ENCODE measurements around the gene NPHP4.
"Not testable (repeated sequence)": the region's sequence is repeated elsewhere in the genome, so short reads cannot be mapped to it uniquely, and the experiment has no call there.

Gene NPHP4

DNA sequence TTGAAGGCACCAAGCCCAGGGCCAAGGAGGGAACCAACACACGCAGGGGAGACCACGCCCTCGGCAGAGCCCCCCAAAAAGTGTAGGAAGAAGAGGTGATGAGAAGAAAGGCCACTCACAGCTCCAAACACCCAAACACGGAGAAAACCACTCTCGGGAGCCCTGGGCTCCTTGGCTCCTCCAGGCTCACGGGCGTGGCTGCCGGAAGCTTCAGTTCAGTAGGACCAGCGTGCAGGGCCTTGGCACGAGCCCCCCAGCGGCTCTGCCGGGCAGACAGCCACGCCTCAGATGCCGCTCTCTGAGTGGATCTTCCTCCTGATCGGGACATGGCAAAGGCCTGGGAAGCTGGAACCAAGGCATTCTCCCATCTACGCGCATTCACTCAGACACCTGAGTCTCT, 94.0 kb downstream of the NPHP4 start:
- Mint-ChIP-seq H3K9me3 (no peaks in the 10 kb centered on the region), H3K27ac (no peak overlapping the region), H3K4me1 (ENCODE audit: low read depth) (peaks cover 5% of the 10 kb centered on the region), H3K36me3 (ENCODE audit: low read depth) (peaks cover 5% of the 10 kb centered on the region), H3K4me3 (no peak overlapping the region), H3K27me3 (ENCODE audit: low read depth) (no peaks in the 10 kb centered on the region)

GRCh38 chr1:5896706-5897660, 95.2 kb downstream of the NPHP4 start:
- Mint-ChIP-seq H3K4me3 (no peak overlapping the region), H3K4me1 (ENCODE audit: low read depth) (no peaks in the 10 kb centered on the region), H3K27ac (no peak overlapping the region), H3K9me3 (no peaks in the 10 kb centered on the region), H3K27me3 (ENCODE audit: low read depth) (no peaks in the 10 kb centered on the region), H3K36me3 (ENCODE audit: low read depth) (peaks cover 5% of the 10 kb centered on the region)

- Mint-ChIP-seq H3K27ac (no peak overlapping the region), H3K9me3 (no peaks in the 10 kb centered on the region), H3K4me3 (no peak overlapping the region), H3K4me1 (ENCODE audit: low read depth) (no peaks in the 10 kb centered on the region), H3K36me3 (ENCODE audit: low read depth) (peaks cover 3% of the 10 kb centered on the region), H3K27me3 (ENCODE audit: low read depth) (no peaks in the 10 kb centered on the region)
These were observed 96.5 kb downstream of the NPHP4 start for GRCh38 chr1:5895446-5896406.

DNA sequence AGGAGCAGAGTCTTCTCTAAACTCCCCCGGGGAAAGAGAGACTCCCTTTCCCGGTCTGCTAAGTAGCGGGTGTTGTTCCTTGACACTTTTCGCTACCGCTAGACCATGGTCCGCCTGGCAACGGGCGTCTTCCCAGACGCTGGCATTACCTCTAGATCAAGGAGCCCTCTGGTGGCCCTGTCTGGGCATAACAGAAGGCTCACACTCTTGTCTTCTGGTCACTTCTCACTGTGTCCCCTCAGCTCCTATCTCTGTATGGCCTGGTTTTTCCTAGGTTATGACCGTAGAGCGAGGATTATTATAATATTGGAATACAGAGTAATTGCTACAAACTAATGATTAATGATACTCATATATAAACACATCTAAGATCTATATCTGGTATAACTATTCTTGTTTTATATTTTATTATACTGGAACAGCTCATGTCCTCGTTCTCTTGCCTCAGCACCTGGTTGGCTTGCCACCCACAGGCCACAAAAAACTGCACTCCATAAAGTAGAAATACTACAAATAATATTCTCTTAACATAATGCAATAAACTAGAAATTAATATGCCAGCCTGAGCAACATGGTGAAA, 98.4 kb downstream of the NPHP4 start:
- not testable (repeated sequence) for H3K36me3 Mint-ChIP-seq (ENCODE audit: low read depth); H3K27me3 Mint-ChIP-seq (ENCODE audit: low read depth); H3K27ac Mint-ChIP-seq; H3K9me3 Mint-ChIP-seq; H3K4me1 Mint-ChIP-seq (ENCODE audit: low read depth); H3K4me3 Mint-ChIP-seq

GRCh38 chr1:5892329-5892728, 99.9 kb downstream of the NPHP4 start:
- H3K27ac Mint-ChIP-seq: no peak overlapping the region
- no peaks in the 10 kb centered on the region for H3K36me3 Mint-ChIP-seq (ENCODE audit: low read depth)
- no peaks in the 10 kb centered on the region for H3K9me3 Mint-ChIP-seq
- no peak overlapping the region for H3K4me3 Mint-ChIP-seq
- no peaks in the 10 kb centered on the region for H3K4me1 Mint-ChIP-seq (ENCODE audit: low read depth)
- no peaks in the 10 kb centered on the region for H3K27me3 Mint-ChIP-seq (ENCODE audit: low read depth)

DNA sequence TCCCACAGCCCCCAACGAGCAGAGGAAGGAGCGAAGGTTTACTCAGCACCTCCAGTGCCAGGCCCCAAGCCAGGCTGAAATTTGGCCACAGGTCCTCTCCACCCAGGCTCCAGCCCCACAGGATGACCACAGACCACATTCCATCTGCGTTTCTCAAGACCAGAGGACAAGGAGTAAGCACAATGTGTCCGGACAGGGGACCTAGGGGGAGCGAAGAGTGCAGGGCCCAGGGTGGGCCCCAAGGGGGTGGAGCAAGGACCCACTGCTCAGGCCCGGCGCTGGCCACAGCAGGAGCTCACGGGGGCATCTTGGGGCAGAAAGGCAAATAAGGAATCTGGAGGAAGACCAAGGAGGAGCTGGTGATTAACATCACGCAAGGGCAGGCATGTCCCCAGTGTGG, 100.5 kb downstream of the NPHP4 start:
- H3K27ac Mint-ChIP-seq: no peak overlapping the region
- no peaks in the 10 kb centered on the region for H3K27me3 Mint-ChIP-seq (ENCODE audit: low read depth)
- no peaks in the 10 kb centered on the region for H3K4me1 Mint-ChIP-seq (ENCODE audit: low read depth)
- H3K4me3 Mint-ChIP-seq: no peak overlapping the region
- H3K36me3 Mint-ChIP-seq (ENCODE audit: low read depth): no peaks in the 10 kb centered on the region
- no peaks in the 10 kb centered on the region for H3K9me3 Mint-ChIP-seq

DNA sequence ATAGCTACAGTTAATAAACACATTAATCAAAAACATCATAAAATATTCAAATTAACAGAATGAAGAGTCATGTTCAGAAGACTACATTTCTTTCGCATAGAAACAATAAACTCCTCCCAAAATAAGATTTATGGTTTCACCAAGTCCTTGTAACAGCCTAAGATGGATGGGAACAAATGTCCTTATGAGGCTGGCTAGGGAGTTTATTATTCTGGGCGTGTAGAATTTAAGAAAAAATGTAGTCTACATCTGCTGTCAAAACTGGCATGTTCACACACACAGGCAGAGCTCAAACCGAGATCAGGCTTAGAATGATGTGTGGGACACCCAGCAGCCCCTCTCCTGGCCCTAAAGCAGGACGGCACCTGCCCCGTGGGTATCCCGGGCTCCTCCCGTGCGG, 101.1 kb downstream of the NPHP4 start:
- Mint-ChIP-seq H3K27me3 (ENCODE audit: low read depth) (no peaks in the 10 kb centered on the region), H3K4me3 (no peak overlapping the region), H3K4me1 (ENCODE audit: low read depth) (no peaks in the 10 kb centered on the region), H3K36me3 (ENCODE audit: low read depth) (no peaks in the 10 kb centered on the region), H3K9me3 (no peaks in the 10 kb centered on the region), H3K27ac (no peak overlapping the region)

DNA sequence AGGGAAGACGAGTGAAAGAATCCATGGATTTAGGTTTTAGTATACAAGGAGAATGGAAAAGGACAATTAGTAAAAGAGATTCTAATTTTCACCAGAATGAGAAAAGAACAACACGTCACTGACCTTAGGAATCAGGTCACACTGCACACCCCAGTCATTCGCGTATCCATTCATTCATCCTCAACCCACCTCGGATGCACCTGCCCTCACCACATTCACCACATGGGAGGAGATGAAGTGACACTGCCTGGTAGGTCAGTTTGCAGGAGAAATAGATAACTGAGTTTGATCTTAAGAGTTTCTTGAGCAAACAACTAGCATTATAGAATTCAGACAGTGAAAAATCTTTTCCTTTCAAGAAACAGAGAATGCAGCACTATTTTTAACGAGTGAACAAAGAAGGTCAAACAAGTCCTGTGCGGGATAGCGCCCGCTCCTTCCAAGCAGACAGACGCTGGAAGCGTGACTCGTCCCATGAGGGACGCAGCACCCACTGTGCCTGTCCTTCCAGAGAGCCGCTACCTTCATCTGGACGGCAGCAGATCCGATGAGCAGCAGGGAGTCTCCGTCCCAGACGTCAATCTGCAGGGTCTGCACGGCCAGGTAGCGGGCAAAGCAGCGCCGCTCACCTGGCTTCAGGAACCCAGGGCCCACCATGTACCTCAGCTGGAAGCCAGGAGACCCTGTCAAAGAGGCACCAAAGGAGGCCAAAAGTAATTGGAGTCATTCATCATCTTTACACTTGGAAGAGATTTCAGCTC, 101.7 kb downstream of the NPHP4 start:
- H3K4me1 Mint-ChIP-seq (ENCODE audit: low read depth): no peaks in the 10 kb centered on the region
- no peak overlapping the region for H3K4me3 Mint-ChIP-seq
- no peaks in the 10 kb centered on the region for H3K27me3 Mint-ChIP-seq (ENCODE audit: low read depth)
- H3K36me3 Mint-ChIP-seq (ENCODE audit: low read depth): no peaks in the 10 kb centered on the region
- no peaks in the 10 kb centered on the region for H3K9me3 Mint-ChIP-seq
- no peak overlapping the region for H3K27ac Mint-ChIP-seq

- H3K27ac Mint-ChIP-seq: no peak overlapping the region
- H3K9me3 Mint-ChIP-seq: no peaks in the 10 kb centered on the region
- H3K4me3 Mint-ChIP-seq: no peak overlapping the region
- H3K4me1 Mint-ChIP-seq (ENCODE audit: low read depth): no peaks in the 10 kb centered on the region
- no peaks in the 10 kb centered on the region for H3K27me3 Mint-ChIP-seq (ENCODE audit: low read depth)
- H3K36me3 Mint-ChIP-seq (ENCODE audit: low read depth): no peaks in the 10 kb centered on the region
These were observed 102.3 kb downstream of the NPHP4 start for GRCh38 chr1:5889901-5890300.

GRCh38 chr1:5889462-5889861, 102.8 kb downstream of the NPHP4 start:
- Mint-ChIP-seq H3K4me3 (no peak overlapping the region), H3K9me3 (no peaks in the 10 kb centered on the region), H3K27ac (no peak overlapping the region), H3K36me3 (ENCODE audit: low read depth) (no peaks in the 10 kb centered on the region), H3K27me3 (ENCODE audit: low read depth) (no peaks in the 10 kb centered on the region), H3K4me1 (ENCODE audit: low read depth) (no peaks in the 10 kb centered on the region)

DNA sequence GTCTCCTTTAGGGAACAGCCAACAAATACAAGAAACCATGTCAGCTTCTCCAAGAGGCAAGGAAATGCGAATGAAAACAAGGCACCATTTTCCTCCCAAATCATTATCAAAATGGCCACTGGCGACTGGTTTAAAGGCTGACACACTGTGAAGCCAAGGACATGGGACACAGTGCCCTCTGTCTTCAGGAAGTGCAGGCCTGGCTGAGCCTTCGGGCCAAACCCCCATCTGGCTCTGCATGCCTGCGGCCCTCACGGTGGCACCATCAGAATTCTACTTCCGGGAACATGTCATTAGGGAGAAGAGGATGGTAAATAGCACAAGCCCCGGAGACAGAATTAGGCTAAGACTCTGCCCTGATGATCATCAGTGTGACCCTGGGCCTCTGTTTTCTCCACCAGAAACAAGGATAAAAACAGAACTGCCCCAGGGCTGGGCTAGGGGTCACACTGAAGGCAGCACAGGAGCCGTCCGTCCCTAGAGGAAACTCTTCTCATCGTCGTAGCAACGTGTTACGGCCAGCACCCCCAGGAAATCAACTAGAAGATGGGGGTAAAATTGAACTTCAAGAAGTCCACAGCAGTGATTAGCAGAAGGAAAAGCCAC, 103.5 kb downstream of the NPHP4 start:
- H3K36me3 Mint-ChIP-seq (ENCODE audit: low read depth): no peaks in the 10 kb centered on the region
- H3K27ac Mint-ChIP-seq: no peak overlapping the region
- no peaks in the 10 kb centered on the region for H3K27me3 Mint-ChIP-seq (ENCODE audit: low read depth)
- H3K9me3 Mint-ChIP-seq: no peaks in the 10 kb centered on the region
- no peaks in the 10 kb centered on the region for H3K4me1 Mint-ChIP-seq (ENCODE audit: low read depth)
- H3K4me3 Mint-ChIP-seq: no peak overlapping the region

- no peak overlapping the region for H3K27ac Mint-ChIP-seq
- H3K9me3 Mint-ChIP-seq: no peaks in the 10 kb centered on the region
- H3K27me3 Mint-ChIP-seq (ENCODE audit: low read depth): no peaks in the 10 kb centered on the region
- H3K4me3 Mint-ChIP-seq: no peak overlapping the region
- H3K4me1 Mint-ChIP-seq (ENCODE audit: low read depth): no peaks in the 10 kb centered on the region
- no peaks in the 10 kb centered on the region for H3K36me3 Mint-ChIP-seq (ENCODE audit: low read depth)
These were observed 104.3 kb downstream of the NPHP4 start for GRCh38 chr1:5887971-5888361.

DNA sequence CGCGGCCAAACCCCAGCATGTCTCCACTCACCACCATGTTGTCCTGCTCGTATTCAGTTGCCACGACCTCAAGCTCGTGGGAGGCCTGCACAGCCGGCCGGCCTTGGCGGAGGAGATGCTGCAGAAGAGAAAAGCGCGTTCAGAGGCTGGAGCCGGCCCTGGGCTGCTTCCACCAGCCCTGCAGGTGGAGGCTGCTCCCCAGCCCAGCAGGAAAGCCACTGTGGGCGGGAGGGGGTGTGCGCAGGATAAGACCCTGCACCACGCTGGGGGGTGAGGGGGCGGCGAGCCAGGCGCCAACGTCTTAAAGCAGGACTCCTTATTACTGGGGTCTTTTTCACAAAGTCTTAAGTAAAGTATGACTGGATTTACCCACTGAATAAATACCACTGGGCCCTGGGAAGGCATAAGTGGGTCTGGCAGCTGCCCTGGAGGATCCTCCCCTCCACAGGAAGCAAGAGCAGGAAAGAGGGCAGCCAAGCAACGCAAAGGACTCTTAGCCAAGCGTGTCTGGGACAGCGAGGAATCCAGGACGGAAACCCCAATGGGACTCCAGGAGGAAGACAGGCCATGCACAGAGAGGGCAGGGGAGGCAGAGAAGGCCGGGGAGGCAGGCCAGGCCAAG, 104.8 kb downstream of the NPHP4 start:
- H3K36me3 Mint-ChIP-seq (ENCODE audit: low read depth): no peaks in the 10 kb centered on the region
- H3K27ac Mint-ChIP-seq: no peak overlapping the region

More for the DNA sequence above, 104.8 kb downstream of the NPHP4 start:
- Mint-ChIP-seq H3K27me3 (ENCODE audit: low read depth) (no peaks in the 10 kb centered on the region), H3K4me1 (ENCODE audit: low read depth) (no peaks in the 10 kb centered on the region), H3K9me3 (no peaks in the 10 kb centered on the region), H3K4me3 (no peak overlapping the region)
